Transverse colon (tissue), 4 donors: ENCODE measurements around the gene LATS2.

Source experiments
- CTCF ChIP-seq, 5 experiments: fragments of 200-600 bp in 3 of 5; fragments of 450-650 bp in 2 of 5; sonication (generic) in 3 of 5; IDR thresholded peaks; 1 replicate in 2 of 5; 2 replicates in 3 of 5; pipeline ENCODE4 v1.5.1; 2016 to 2017; ENCODE audit warnings: antibody characterized with exemption in 5 of 5, inconsistent platforms in 3 of 5, mild to moderate bottlenecking in 2 of 5, moderate library complexity in 1 of 5
- EP300 ChIP-seq: sonication (generic); formaldehyde crosslinking; IDR thresholded peaks from one replicate; pipeline ENCODE4 v1.6.1; 2017; ENCODE audit warnings: antibody characterized with exemption, low read depth
- POLR2A ChIP-seq: fragments of 450-650 bp; IDR thresholded peaks from one replicate; pipeline ENCODE4 v1.6.1; 2016; ENCODE audit warnings: antibody characterized with exemption, mild to moderate bottlenecking, moderate library complexity
- POLR2AphosphoS5 ChIP-seq, 3 donors: sonication (generic); formaldehyde crosslinking; IDR thresholded peaks; one replicate each; pipeline ENCODE4 v1.6.1; 2016; ENCODE audit warnings: antibody characterized with exemption in 3 of 3

- TF ChIP-seq POLR2A (no peak), CTCF (IDR thresholded peaks at IDR 0.05) (no peak), POLR2AphosphoS5 (IDR thresholded peaks at IDR 0.05) (no peak), EP300 (no peak)
Observed at GRCh38 chr13:20981370-20982095, 79.9 kb downstream of the LATS2 start.
